ENCODE measurements around the gene ATP1B1.

- no peak for TF ChIP-seq CTCF (IDR thresholded peaks at IDR 0.05)
- no peak for TF ChIP-seq POLR2AphosphoS5 (IDR thresholded peaks at IDR 0.05; ENCODE audit: insufficient read depth in 1 of 2, low read depth in 1 of 2)
Measured at GRCh38 chr1:169161496-169162194, 55.2 kb downstream of the ATP1B1 start.
